GM12878 (cell line): ENCODE results near the gene CHN2. TPM values are rescaled to one million over a fixed set of nuclear protein-coding genes. Genes with fewer than 3 reads are reported as not detected.
A peak's percentile ranks its signal among the peaks of the same experiment; 100 is the strongest.

Source experiments
- ATAC-seq: fragments of 200-7000 bp; cut with Tn5 transposase; 3 replicates; pipeline ENCODE4 v1.9.1; 2020; ENCODE audit warnings: mild to moderate bottlenecking, moderate library complexity
- BruUV-seq: library from RNA; stranded (reverse); fragments of 400-500 nt; replicated peaks from 2 replicates; lab custom pipeline; 2021; lab: Mats Ljungman, UMichigan
- CTCF ChIA-PET: fragments of 300-600 bp; sonication (Branson Sonifier 250); formaldehyde crosslinking; extraction: SDS; loops from one replicate; lab custom pipeline; 2021; ENCODE audit warnings: inconsistent platforms; lab: Yijun Ruan, JAX
- POLR2A ChIA-PET: fragments of 350-600 bp; formaldehyde crosslinking; extraction: SDS; loops from one replicate; lab custom pipeline; 2021; ENCODE audit warnings: inconsistent platforms; lab: Charles Lee
- RAD21 ChIA-PET: fragments of 300-600 bp; sonication (Branson Sonifier 250); formaldehyde crosslinking; loops from one replicate; lab custom pipeline; 2023; ENCODE audit warnings: antibody characterized with exemption; ENCODE audit not compliant: unreplicated experiment; lab: Charles Lee
- SMC1A ChIA-PET: fragments of 300-600 bp; sonication (Branson Sonifier 250); formaldehyde crosslinking; loops from one replicate; lab custom pipeline; 2023; ENCODE audit not compliant: unreplicated experiment, uncharacterized antibody; lab: Charles Lee
- DNase-seq: peaks from one replicate; pipeline ENCODE4 v3.0.0-alpha.2; 2011; ENCODE audit warnings: low read depth, low spot score
- FAIRE-seq: peaks from 3 replicates; lab custom pipeline; 2011; peaks lifted over from hg19 to GRCh38; lab: Jason Lieb, UNC
- H2AFZ ChIP-seq: 2 replicates; pipeline ENCODE4 v1.6.0; 2011; ENCODE audit warnings: low read depth, low read length, control low read depth; ENCODE audit not compliant: control insufficient read depth
- H3K27ac ChIP-seq: 2 replicates; pipeline ENCODE4 v1.5.1; 2011; ENCODE audit warnings: control low read depth; ENCODE audit not compliant: control insufficient read depth, insufficient read depth
- H3K27me3 ChIP-seq, 2 experiments: replicated peaks in 1 of 2; 2 replicates each; pipeline versions ENCODE4 v1.6.0 to v1.6.1; 2011; ENCODE audit warnings: low read length in 1 of 2; ENCODE audit not compliant: control insufficient read depth in 2 of 2, insufficient read depth in 2 of 2
- H3K36me3 ChIP-seq, 2 experiments: 2 replicates each; pipeline ENCODE4 v1.5.1; 2011; ENCODE audit warnings: low read length in 1 of 2; ENCODE audit not compliant: control insufficient read depth in 2 of 2, insufficient read depth in 2 of 2
- H3K4me1 ChIP-seq: 2 replicates; pipeline ENCODE4 v1.6.1; 2011; ENCODE audit warnings: mild to moderate bottlenecking, low read length, moderate library complexity, mixed read lengths; ENCODE audit not compliant: control insufficient read depth, insufficient read depth
- H3K4me2 ChIP-seq: 2 replicates; pipeline ENCODE4 v1.6.0; 2011; ENCODE audit warnings: control low read depth; ENCODE audit not compliant: control insufficient read depth, insufficient read depth
- H3K4me3 ChIP-seq: fragments of 200-600 bp; sonication (generic); 2 replicates; pipeline ENCODE4 v1.5.1; 2016
- H3K79me2 ChIP-seq: 2 replicates; pipeline ENCODE4 v1.6.0; 2011; ENCODE audit warnings: low read length; ENCODE audit not compliant: control insufficient read depth, insufficient read depth
- H3K9ac ChIP-seq: 2 replicates; pipeline ENCODE4 v1.8.0; 2011; ENCODE audit warnings: low read length, control low read depth, mixed read lengths; ENCODE audit not compliant: control insufficient read depth, insufficient read depth
- H3K9me3 ChIP-seq: replicated peaks from 3 replicates; pipeline ENCODE4 v1.5.1; 2011; ENCODE audit warnings: mild to moderate bottlenecking, low read length; ENCODE audit not compliant: control insufficient read depth, insufficient read depth
- H4K20me1 ChIP-seq: 2 replicates; pipeline ENCODE4 v1.6.0; 2011; ENCODE audit not compliant: control insufficient read depth, insufficient read depth
- MEF2B ChIP-seq: fragments of 450-650 bp; IDR thresholded peaks from 2 replicates; pipeline ENCODE4 v1.6.1; 2018; ENCODE audit warnings: mild to moderate bottlenecking, moderate library complexity; ENCODE audit not compliant: partially characterized antibody, poor library complexity, severe bottlenecking
- SP1 ChIP-seq: IDR thresholded peaks from one replicate; pipeline ENCODE4 v1.6.1; 2011; ENCODE audit warnings: low read depth, low read length
- TCF3 ChIP-seq: IDR thresholded peaks from 2 replicates; pipeline ENCODE4 v1.6.1; 2012; ENCODE audit warnings: low read depth, mild to moderate bottlenecking, low read length, borderline replicate concordance; ENCODE audit not compliant: insufficient read depth
- WGBS: methylation state at CpG from one replicate; pipeline ENCODE4 v1.1.6; 2016; ENCODE audit warnings: low lambda C conversion rate; ENCODE audit not compliant: insufficient replicate concordance, insufficient coverage; ENCODE audit errors: missing lambda C conversion rate; 5-methylcytosine and 5-hydroxymethylcytosine counted together
- in situ Hi-C: fragments of 300-500 bp; cut with MboI; formaldehyde crosslinking; loops from 9 replicates; pipeline ENCODE4 v1.14.3; 2018; ENCODE audit warnings: mixed read lengths
- intact Hi-C: fragments of 100-400 bp; cut with micrococcal nuclease; formaldehyde crosslinking; loops from one replicate; pipeline ENCODE4 v1.14.2; 2022; ENCODE audit not compliant: unreplicated experiment
- polyA plus RNA-seq, 11 experiments: library from polyadenylated mRNA; depleted of rRNA in 4 of 11; unstranded in 6 of 11; stranded (reverse) in 5 of 11; fragments of >200 nt; fragmentation: Nextera tagmentation in 4 of 11; fragmentation: Illumina TruSeq in 1 of 11; extraction: Ambion mirVana in 4 of 11; extraction: Trizol in 1 of 11; gene quantifications; 1 replicate in 1 of 11; 2 replicates in 10 of 11; pipeline versions ENCODE4 v1.2.1 to v1.2.3, GENCODE V29; 2011 to 2016; ENCODE audit warnings: inconsistent platforms in 2 of 11, missing spikeins in 2 of 11, low read depth in 1 of 11
- total RNA-seq, 4 experiments: library from RNA; depleted of rRNA in 3 of 4; stranded (reverse); fragments of >200 nt in 3 of 4; fragmentation: Illumina TruSeq in 1 of 4; extraction: Trizol in 1 of 4; gene quantifications; 2 replicates each; pipeline versions ENCODE4 v1.2.1 to v1.2.3, GENCODE V29; 2013 to 2021

Gene CHN2
- total and polyA plus RNA-seq, 10 of the 15 experiments (the other 5 are each of a cell fraction or from before 2014, with no cell fraction given), result 0.11 to 3.8 (median 0.37) TPM; not detected in 2

GRCh38 chr7:29288181-29289091, 93.9 kb downstream of the CHN2 start:
- intact Hi-C loops, result loop anchor here (2.0 to 5.0 kb wide), 2 partner anchors 44 to 91 kb away; no protein-coding TSS in a partner anchor
- Histone ChIP-seq H3K27ac (no peak overlapping the region), H3K36me3 (no peaks in the 10 kb centered on the region), H3K9me3 (no peaks in the 10 kb centered on the region; the same call in 2 of the 3 replicates), H3K79me2 (no peaks in the 10 kb centered on the region), H3K4me3 (no peak overlapping the region), H2AFZ (no peak overlapping the region), H3K4me1 (peaks cover 13% of the 10 kb centered on the region), H3K4me2 (no peak overlapping the region), H4K20me1 (no peaks in the 10 kb centered on the region), H3K27me3 (peaks cover 0 to 9% of the 10 kb centered on the region in 2 experiments; a peak in 1 of 4 replicates), H3K9ac (no peak overlapping the region)
- no TSS peak for BruUV-seq
- FAIRE-seq, result peak; percentile 61
- POLR2A ChIA-PET, result no interaction called here
- in situ Hi-C loops, result no loop called here
- ATAC-seq, result no peak
- WGBS, result 34% methylated on average over 6 of the region's 6 CpGs
- SMC1A ChIA-PET, result interaction anchor here (1.6 kb wide), 1 partner anchor 29 kb away, joined by 3 read pairs; no protein-coding TSS in a partner anchor
- CTCF ChIA-PET, result interaction anchor here (0.6 to 1.7 kb wide), 4 partner anchors 9 to 1061 kb away, joined by 3 to 4 read pairs (median 4); no protein-coding TSS in a partner anchor
- TF ChIP-seq MEF2B (no peak), TCF3 (no peak), SP1 (no peak)
- RAD21 ChIA-PET, result no interaction called here
- no peak for DNase-seq
